ENCODE results near the gene ASPHD2. TPM values are rescaled to one million over a fixed set of nuclear protein-coding genes. Genes with fewer than 3 reads are reported as not detected.
"Not testable (repeated sequence)": the region's sequence is repeated elsewhere in the genome, so short reads cannot be mapped to it uniquely, and the experiment has no call there.

The ASPHD2 gene
- total RNA-seq, 1 donor = 2.2 TPM

DNA sequence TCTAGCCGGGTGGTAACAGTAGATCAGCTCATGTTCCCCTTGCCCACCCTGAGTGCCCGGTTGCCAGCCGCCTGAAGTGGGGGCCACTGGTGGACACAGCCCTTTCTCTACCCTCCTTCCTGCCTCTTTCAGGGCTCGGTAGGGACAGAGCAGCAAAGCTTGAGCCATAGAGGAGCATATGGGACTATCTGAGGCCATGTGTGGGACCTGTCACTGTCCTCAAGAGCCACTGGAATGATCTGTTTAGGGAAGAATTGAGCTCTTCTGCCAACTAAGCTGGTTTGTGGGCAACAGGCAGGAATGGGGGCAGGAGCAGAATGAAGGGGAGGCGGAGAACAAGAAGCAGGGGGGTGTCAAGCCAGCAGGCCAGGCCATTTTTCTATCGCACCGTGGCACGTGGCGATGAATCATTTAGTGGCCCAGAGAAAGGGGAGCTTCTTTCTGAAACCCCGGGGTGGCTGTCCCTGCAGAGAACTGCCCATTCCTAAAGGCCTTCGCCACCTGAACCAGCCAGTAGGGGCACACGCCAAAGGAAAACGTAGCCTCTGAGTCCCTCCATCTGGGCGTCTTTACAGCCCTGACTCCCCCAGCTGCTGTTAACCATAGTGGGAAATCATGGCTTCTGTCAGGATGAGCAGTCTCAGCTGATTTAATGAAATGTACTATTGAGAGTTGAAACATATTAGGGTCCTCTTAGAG is 8.8 kb downstream of the ASPHD2 start:
- TF ChIP-seq, protein P1, sequence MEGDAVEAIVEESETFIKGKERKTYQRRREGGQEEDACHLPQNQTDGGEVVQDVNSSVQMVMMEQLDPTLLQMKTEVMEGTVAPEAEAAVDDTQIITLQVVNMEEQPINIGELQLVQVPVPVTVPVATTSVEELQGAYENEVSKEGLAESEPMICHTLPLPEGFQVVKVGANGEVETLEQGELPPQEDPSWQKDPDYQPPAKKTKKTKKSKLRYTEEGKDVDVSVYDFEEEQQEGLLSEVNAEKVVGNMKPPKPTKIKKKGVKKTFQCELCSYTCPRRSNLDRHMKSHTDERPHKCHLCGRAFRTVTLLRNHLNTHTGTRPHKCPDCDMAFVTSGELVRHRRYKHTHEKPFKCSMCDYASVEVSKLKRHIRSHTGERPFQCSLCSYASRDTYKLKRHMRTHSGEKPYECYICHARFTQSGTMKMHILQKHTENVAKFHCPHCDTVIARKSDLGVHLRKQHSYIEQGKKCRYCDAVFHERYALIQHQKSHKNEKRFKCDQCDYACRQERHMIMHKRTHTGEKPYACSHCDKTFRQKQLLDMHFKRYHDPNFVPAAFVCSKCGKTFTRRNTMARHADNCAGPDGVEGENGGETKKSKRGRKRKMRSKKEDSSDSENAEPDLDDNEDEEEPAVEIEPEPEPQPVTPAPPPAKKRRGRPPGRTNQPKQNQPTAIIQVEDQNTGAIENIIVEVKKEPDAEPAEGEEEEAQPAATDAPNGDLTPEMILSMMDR (IDR thresholded peaks at IDR 0.05; ENCODE audit: insufficient read depth, low read depth, low read length) = no peak
- H3K4me3 ChIP-seq (ENCODE audit: low read depth, low read length) = no peak overlapping the region
- DNase-seq (ENCODE audit: low read depth) = no peak

DNA sequence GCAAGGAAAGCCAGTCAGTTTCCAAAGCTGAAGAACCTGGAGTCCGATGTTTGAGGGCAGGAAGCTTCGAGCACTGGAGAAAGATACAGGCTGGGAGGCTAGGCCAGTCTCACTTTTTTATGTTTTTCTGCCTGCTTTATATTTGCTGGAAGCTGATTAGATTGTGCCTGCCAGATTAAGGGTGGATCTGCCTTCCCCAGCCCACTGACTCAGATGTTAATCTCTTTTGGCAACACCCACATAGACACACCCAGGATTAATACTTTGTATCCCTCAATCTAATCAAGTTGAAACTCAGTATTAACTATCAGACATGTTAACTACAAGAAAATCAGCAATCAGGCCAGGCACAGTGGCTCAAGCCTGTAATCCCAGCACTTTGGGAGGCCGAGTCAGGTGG is 9.7 kb downstream of the ASPHD2 start:
- H3K4me3 ChIP-seq (ENCODE audit: low read depth, low read length); DNase-seq (ENCODE audit: low read depth): not testable (repeated sequence)

DNA sequence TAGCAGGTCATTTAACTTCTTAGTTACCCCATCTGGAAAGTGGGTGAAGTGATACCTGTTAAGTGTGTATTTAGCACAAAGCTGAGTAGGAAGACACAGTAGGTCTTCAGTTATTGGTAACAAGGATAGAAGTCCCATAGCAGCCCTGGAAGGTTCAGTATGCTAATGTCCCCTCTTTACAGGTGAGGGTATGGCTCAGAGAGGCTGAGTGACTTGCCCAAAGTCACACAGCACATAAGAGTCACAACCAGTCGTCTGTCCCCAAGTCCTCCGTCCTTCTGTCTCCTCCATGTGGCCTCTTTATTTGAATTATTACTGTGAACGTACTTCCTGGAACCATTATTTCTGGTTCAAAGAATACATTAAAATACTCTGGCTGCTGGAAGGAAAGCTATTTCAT is 10.5 kb downstream of the ASPHD2 start:
- DNase-seq (ENCODE audit: low read depth) = no peak
- H3K4me3 ChIP-seq (ENCODE audit: low read depth, low read length) = no peak overlapping the region
- TF ChIP-seq, protein P1 (IDR thresholded peaks at IDR 0.05; ENCODE audit: insufficient read depth, low read depth, low read length) = no peak

DNA sequence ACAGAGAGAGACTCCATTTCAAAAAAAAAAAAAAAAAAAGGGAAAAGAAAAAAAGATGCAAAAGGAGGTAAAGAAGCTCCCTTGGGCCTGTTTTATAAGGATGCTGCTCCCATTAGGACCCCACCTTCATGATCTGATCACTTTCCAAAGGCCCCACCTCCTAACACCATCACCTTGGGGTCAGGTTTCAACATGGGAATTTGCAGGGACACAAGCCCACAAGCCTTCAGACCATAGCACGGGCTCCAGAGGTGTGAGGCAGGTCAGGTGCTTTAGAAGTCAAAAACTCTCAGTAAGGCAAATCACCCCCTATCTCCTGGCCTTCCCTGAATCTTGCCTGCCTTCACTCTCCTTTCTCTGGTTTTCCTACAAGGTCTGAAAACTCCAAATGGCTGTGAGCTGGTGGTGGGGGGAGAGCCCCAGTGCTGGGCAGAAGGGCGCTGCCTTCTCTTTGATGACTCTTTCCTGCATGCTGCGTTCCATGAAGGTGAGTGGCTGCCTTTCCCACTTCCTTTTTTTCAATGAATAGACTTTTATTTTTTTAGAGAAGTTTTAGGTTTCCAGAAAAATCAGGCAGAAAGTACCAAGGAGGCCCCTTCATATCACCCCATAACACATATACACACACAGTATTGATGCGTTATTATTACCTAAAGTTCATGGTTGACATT is 13.2 kb downstream of the ASPHD2 start:
- no peak for DNase-seq (ENCODE audit: low read depth)
- TF ChIP-seq, protein P1 (IDR thresholded peaks at IDR 0.05; ENCODE audit: insufficient read depth, low read depth, low read length) = no peak
- H3K4me3 ChIP-seq (ENCODE audit: low read depth, low read length) = no peak overlapping the region

DNA sequence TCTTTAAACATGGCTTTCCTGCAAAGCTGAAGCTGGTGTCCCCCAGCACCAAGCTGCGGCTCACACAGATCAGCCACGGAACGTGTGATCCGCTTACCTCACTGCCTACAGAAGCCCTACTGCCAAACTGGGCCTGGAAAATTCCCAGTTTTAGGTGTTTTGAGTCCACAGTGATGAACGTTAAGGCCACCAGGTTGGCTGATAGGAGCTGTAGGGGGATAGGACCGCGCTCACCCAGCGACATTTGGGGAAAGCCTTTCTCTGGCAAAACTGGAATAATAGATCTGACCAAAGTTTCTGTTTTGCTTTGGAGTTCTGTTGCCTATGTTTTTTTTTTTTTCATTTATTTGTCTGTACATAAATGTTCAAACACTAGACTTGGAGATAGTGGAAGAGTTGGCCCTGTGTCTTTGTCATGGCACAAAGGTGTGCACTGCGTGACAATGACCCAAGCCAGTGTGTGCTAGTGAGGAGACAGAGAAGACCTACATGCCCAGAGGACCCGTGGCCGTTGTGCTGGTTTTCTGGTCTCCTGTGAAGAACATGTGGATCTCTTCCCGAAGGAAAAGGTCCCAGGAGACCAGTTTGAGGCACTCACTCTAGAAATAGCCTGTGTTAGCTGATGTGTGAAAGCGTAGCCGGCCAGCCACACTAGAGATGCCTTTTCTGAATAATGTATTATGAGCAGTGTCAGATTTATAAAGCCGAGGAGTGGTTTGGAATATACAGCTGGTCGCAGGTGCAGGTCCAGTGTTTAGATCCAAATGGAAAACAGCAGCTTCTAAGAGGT is 15.0 kb downstream of the ASPHD2 start:
- TF ChIP-seq, protein P1 (IDR thresholded peaks at IDR 0.05; ENCODE audit: insufficient read depth, low read depth, low read length) = no peak
- DNase-seq (ENCODE audit: low read depth) = no peak
- no peak overlapping the region for H3K4me3 ChIP-seq (ENCODE audit: low read depth, low read length)

DNA sequence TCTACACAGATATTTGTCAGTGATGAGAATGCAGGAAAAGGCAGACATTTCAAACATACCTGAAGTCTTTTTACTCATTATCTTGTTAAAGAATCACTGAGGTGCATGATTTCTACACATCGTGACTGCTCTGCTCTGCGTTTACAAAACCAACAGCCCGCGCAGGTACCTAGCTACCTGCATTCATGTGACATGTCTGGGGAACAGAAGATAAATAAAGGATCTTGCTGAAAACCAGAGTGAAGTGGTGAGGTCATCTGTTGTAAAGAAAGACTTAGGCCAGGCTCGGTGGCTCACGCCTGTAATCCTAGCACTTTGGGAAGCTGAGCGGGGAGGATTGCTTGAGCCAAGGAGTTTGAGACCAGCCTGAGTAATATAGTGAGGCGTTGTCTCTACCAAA is 15.7 kb downstream of the ASPHD2 start:
- DNase-seq (ENCODE audit: low read depth) = no peak
- TF ChIP-seq, protein P1 (IDR thresholded peaks at IDR 0.05; ENCODE audit: insufficient read depth, low read depth, low read length) = no peak

More for the DNA sequence above, 15.7 kb downstream of the ASPHD2 start:
- H3K4me3 ChIP-seq (ENCODE audit: low read depth, low read length) = no peak overlapping the region

Data from fibroblast of villous mesenchyme (primary cell).